Osteoblast (primary cell): Measurements from ENCODE around the gene LGR6. TPM values are rescaled to one million over a fixed set of nuclear protein-coding genes. Genes with fewer than 3 reads are reported as not detected.
A peak's percentile ranks its signal among the peaks of the same experiment; 100 is the strongest.

Source experiments
- DNase-seq: peaks from one replicate; pipeline ENCODE4 v3.0.0; 2011; ENCODE audit warnings: low spot score, mixed read lengths; ENCODE audit not compliant: insufficient read length; ENCODE audit errors: missing footprints
- H2AFZ ChIP-seq: 2 replicates; pipeline ENCODE4 v1.6.0; 2011; ENCODE audit warnings: mild to moderate bottlenecking, low read length
- H3K27ac ChIP-seq: 2 replicates; pipeline ENCODE4 v1.5.1; 2011; ENCODE audit warnings: mild to moderate bottlenecking, low read depth, low read length, moderate library complexity
- H3K27me3 ChIP-seq: 2 replicates; pipeline ENCODE4 v1.6.0; 2012; ENCODE audit warnings: mild to moderate bottlenecking, control low read depth, inconsistent platforms, low read length, moderate library complexity; ENCODE audit not compliant: insufficient read depth
- H3K36me3 ChIP-seq: 2 replicates; pipeline ENCODE4 v1.5.1; 2011; ENCODE audit warnings: mild to moderate bottlenecking, low read length, control low read depth, moderate library complexity; ENCODE audit not compliant: insufficient read depth
- H3K4me1 ChIP-seq: 2 replicates; pipeline ENCODE4 v1.5.1; 2011; ENCODE audit warnings: mild to moderate bottlenecking, low read length, control low read depth, moderate library complexity; ENCODE audit not compliant: insufficient read depth
- H3K4me2 ChIP-seq: 2 replicates; pipeline ENCODE4 v1.6.0; 2011; ENCODE audit warnings: mild to moderate bottlenecking, low read length; ENCODE audit not compliant: insufficient read depth
- H3K4me3 ChIP-seq: fragments of 200-600 bp; sonication (generic); 3 replicates; pipeline ENCODE4 v1.5.1; 2012; ENCODE audit warnings: mild to moderate bottlenecking, low read length, inconsistent platforms; ENCODE audit not compliant: insufficient read depth
- H3K79me2 ChIP-seq: 2 replicates; pipeline ENCODE4 v1.6.0; 2012; ENCODE audit warnings: mild to moderate bottlenecking, low read length, control low read depth, inconsistent platforms; ENCODE audit not compliant: insufficient read depth
- H3K9me3 ChIP-seq: 2 replicates; pipeline ENCODE4 v1.5.1; 2011; ENCODE audit warnings: low read depth, low read length, control low read depth
- H4K20me1 ChIP-seq: 2 replicates; pipeline ENCODE4 v1.6.0; 2012; ENCODE audit warnings: mild to moderate bottlenecking, low read length, control low read depth; ENCODE audit not compliant: insufficient read depth
- CTCF ChIP-seq: IDR thresholded peaks from 2 replicates; pipeline ENCODE4 v1.5.1; 2011; ENCODE audit warnings: mild to moderate bottlenecking, low read depth, low read length, moderate library complexity; ENCODE audit errors: extremely low read depth
- total RNA-seq: library from RNA; depleted of rRNA; stranded (reverse); fragments of >200 nt; gene quantifications from 2 replicates; pipeline ENCODE4 v1.2.3, GENCODE V29; 2012

Gene LGR6
- total RNA-seq, 1 donor: not detected

DNA sequence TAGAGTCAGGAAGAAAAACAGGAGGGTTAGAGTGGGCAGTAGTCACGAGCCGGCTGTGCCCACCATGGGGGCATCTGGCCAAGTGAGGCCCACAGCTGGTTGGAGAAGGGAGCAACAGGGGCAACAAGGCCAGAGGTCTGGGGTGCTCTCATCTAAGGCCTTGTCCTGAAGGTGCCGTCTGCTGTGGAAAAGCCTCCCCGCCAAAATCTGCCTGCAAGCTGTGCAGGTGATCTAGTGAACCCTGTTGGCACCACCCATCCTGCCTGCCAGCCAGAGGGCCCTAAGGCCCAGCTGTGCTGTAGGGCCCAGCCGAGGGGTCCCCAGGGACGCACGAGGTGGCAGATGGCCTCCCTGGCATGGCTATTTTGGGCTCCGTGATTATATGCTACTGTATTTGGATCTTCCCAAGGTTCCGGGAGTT is 51.3 kb downstream of the LGR6 start:
- H3K36me3 ChIP-seq: no peaks in the 10 kb centered on the region
- peak; percentile 47 for DNase-seq
- TF ChIP-seq CTCF: no peak

GRCh38 chr1:202245391-202245790 is 51.8 kb downstream of the LGR6 start:
- peaks cover 36% of the 10 kb centered on the region for H3K27me3 ChIP-seq

More for the DNA sequence above, 51.3 kb downstream of the LGR6 start:
- Histone ChIP-seq H3K79me2 (no peaks in the 10 kb centered on the region), H4K20me1 (no peaks in the 10 kb centered on the region), H3K4me3 (no peak overlapping the region), H3K27me3 (peaks cover 37% of the 10 kb centered on the region), H2AFZ (no peak overlapping the region), H3K4me1 (peaks cover 4% of the 10 kb centered on the region), H3K9me3 (no peaks in the 10 kb centered on the region), H3K4me2 (no peak overlapping the region), H3K27ac (no peak overlapping the region)

DNA sequence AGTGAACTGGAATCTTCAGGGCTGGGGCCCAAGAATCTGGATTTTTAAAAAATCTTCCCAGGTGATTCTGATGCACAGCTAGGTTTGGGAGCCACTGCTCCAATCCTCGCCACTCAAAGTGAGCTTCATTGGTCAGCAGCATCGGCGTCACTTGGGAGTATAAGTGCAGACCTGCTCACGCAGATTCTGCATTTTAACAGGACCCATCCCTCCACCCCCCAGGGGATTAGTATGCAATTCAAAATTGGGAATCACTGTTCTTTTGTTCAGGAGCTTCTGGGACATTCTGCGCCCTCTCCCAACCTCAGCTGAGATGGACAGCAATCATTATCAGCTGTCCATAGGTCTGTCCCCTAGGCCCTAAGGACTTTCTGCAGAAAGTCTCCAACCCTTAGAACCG is 53.5 kb downstream of the LGR6 start:
- no peaks in the 10 kb centered on the region for H4K20me1 ChIP-seq
- H3K4me1 ChIP-seq: peaks cover 6% of the 10 kb centered on the region
- H3K9me3 ChIP-seq: no peaks in the 10 kb centered on the region
- TF ChIP-seq CTCF: no peak
- peak; percentile 31 for DNase-seq
- no peak overlapping the region for H3K4me2 ChIP-seq
- no peak overlapping the region for H3K4me3 ChIP-seq
- no peak overlapping the region for H3K27ac ChIP-seq
- H2AFZ ChIP-seq: no peak overlapping the region
- H3K27me3 ChIP-seq: peaks cover 37% of the 10 kb centered on the region
- H3K79me2 ChIP-seq: no peaks in the 10 kb centered on the region
- no peaks in the 10 kb centered on the region for H3K36me3 ChIP-seq

More at GRCh38 chr1:202245391-202245790, 51.8 kb downstream of the LGR6 start:
- TF ChIP-seq CTCF: no peak
- no peaks in the 10 kb centered on the region for H4K20me1 ChIP-seq
- H3K9me3 ChIP-seq: no peaks in the 10 kb centered on the region
- no peak overlapping the region for H3K4me2 ChIP-seq
- H3K27ac ChIP-seq: no peak overlapping the region
- no peaks in the 10 kb centered on the region for H3K36me3 ChIP-seq
- H3K4me1 ChIP-seq: peaks cover 6% of the 10 kb centered on the region
- no peaks in the 10 kb centered on the region for H3K79me2 ChIP-seq
- DNase-seq: peak; percentile 76
- H3K4me3 ChIP-seq: no peak overlapping the region
- H2AFZ ChIP-seq: no peak overlapping the region

GRCh38 chr1:202247837-202248795 is 54.5 kb downstream of the LGR6 start:
- Histone ChIP-seq H4K20me1 (no peaks in the 10 kb centered on the region), H3K4me1 (peaks cover 6% of the 10 kb centered on the region), H3K79me2 (no peaks in the 10 kb centered on the region), H3K36me3 (no peaks in the 10 kb centered on the region), H2AFZ (no peak overlapping the region), H3K4me2 (no peak overlapping the region), H3K27me3 (peaks cover 36% of the 10 kb centered on the region), H3K4me3 (no peak overlapping the region), H3K27ac (no peak overlapping the region), H3K9me3 (no peaks in the 10 kb centered on the region)
- DNase-seq: peak; percentile 32
- TF ChIP-seq CTCF: no peak
